Ectodermal cell (in vitro differentiated cells): ENCODE data around the gene ZSCAN5B.

ENCODE experiments used
- H3K27ac ChIP-seq: 2 replicates; pipeline ENCODE4 v1.7.0; 2013; ENCODE audit warnings: mild to moderate bottlenecking, low read depth, low read length; ENCODE audit not compliant: insufficient read depth, poor library complexity, severe bottlenecking
- H3K27me3 ChIP-seq: 2 replicates; pipeline ENCODE4 v1.7.0; 2013; ENCODE audit warnings: mild to moderate bottlenecking, low read length; ENCODE audit not compliant: insufficient read depth, control insufficient read depth, poor library complexity, severe bottlenecking
- H3K36me3 ChIP-seq: one replicate; pipeline ENCODE4 v1.7.0; 2013; ENCODE audit warnings: low read length; ENCODE audit not compliant: control insufficient read depth, insufficient read depth
- H3K4me1 ChIP-seq: one replicate; pipeline ENCODE4 v1.7.0; 2013; ENCODE audit warnings: low read length; ENCODE audit not compliant: control insufficient read depth, insufficient read depth
- H3K4me3 ChIP-seq: 2 replicates; pipeline ENCODE4 v1.7.0; 2013; ENCODE audit warnings: low read depth, low read length, control low read depth; ENCODE audit not compliant: insufficient read depth
- H3K9me3 ChIP-seq: 2 replicates; pipeline ENCODE4 v1.7.0; 2013; ENCODE audit warnings: mild to moderate bottlenecking, low read length, moderate library complexity; ENCODE audit not compliant: control insufficient read depth
- WGBS, 2 experiments: methylation state at CpG; one replicate each; pipeline ENCODE4 v1.1.7; 2013; ENCODE audit warnings: missing lambda C conversion rate in 2 of 2; 5-methylcytosine and 5-hydroxymethylcytosine counted together

Gene ZSCAN5B

GRCh38 chr19:56140583-56141416, 56.8 kb downstream of the ZSCAN5B start, which contains the start of gene ZNF444:
Gene ZNF444 (plus strand): TSS chr19:56141287. CDS start chr19:56146912, 5,625 bp downstream.
- H3K27ac ChIP-seq, result peak within 1 kb of the TSS; percentile 77
- 0% methylated on average over 56 of the region's 56 CpGs for WGBS, 2 experiments

GRCh38 chr19:56139847-56140582, 57.6 kb downstream of the ZSCAN5B start:
- H3K4me3 ChIP-seq, result peak overlapping the region; percentile 62
- peaks cover 8% of the 10 kb centered on the region for H3K4me1 ChIP-seq
- H3K9me3 ChIP-seq, result no peaks in the 10 kb centered on the region
- H3K27me3 ChIP-seq, result no peaks in the 10 kb centered on the region
- H3K36me3 ChIP-seq, result no peaks in the 10 kb centered on the region
- WGBS, 2 experiments, result 51 to 52% methylated on average over 22 of the region's 22 CpGs
- H3K27ac ChIP-seq, result peak overlapping the region; percentile 77

More at GRCh38 chr19:56140583-56141416, 56.8 kb downstream of the ZSCAN5B start, which contains the start of gene ZNF444:
- H3K4me1 ChIP-seq, result peaks cover 8% of the 10 kb centered on the region
- H3K27me3 ChIP-seq, result no peaks in the 10 kb centered on the region
- no peaks in the 10 kb centered on the region for H3K36me3 ChIP-seq
- H3K9me3 ChIP-seq, result no peaks in the 10 kb centered on the region
- peak within 1 kb of the TSS; percentile 62 for H3K4me3 ChIP-seq
